ENCODE data around the gene EXOC2. TPM values are rescaled to one million over a fixed set of nuclear protein-coding genes. Genes with fewer than 3 reads are reported as not detected.

Gene EXOC2
- total RNA-seq, 1 donor from 2014 or later: 11.3 TPM

DNA sequence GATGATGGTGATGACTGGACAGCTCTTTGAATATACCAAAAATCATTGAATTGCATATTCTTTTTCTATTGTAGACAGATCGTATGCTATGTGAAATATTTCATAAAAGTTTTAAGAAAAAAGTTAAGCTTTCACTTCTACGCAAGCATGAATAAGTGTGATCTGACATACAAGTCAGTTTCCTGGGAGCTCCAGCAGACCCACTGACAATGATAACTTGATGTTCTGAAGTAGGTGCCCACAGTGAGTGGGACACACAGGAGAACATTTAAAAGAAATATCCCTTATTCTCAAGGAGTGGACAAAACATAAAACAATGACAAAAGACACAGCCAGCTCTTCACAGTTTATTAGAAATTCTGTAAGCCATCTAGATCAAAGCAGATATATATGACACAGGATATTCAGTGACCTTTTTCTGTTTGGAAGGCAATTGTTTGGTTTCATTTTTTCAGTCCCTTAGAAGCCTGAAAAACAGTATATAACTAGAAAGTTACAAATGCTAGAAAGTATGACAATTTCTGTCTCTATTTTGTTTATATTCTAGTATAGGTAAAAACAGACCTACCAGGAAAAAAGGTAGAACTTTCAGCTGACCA, 200.0 kb downstream of the EXOC2 start:
- ATAC-seq (ENCODE audit: poor library complexity) (no peak), DNase-seq (no peak)
- intact Hi-C loops (cut with DNase I): no loop called here

DNA sequence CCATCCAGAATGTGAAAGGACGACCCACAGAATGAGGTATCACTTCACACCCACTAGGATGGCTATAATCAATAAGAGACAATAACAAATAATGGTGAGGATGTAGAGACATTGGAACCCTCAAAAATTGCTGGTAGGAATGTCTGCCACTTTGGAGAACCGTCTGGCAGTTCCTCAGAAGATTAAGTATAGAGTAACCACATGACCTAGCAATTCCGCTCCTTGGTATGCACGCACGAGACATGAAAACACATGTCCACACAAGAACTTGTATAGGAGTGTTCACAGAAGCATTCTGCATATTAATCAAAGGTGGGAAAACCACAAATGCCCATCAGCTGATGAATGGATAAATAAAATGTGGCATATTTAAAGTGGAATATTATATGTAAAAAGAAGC, 200.8 kb downstream of the EXOC2 start:
- intact Hi-C loops (cut with DNase I): no loop called here
- DNase-seq (no peak), ATAC-seq (ENCODE audit: poor library complexity) (no peak)

DNA sequence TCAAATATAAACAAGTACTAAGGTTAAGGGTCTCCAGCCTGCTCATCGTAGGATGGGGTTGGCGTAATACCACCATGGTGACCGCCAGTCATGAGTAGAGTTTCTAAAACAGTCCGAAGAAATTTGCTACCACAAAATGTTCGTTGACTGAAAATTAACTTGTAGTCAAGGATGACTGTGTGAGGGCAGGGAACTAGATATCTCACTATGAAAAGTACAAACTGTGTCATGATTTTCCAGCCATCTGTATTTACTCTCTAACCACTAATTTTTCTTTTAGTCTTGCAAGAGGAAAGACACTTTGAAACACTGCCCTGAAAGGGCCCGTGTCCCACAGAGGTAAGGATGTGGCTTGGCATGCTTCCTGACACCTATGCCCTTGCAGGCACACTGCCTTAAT, 201.7 kb downstream of the EXOC2 start:
- intact Hi-C loops (cut with DNase I): no loop called here
- DNase-seq: no peak
- no peak for ATAC-seq (ENCODE audit: poor library complexity)

DNA sequence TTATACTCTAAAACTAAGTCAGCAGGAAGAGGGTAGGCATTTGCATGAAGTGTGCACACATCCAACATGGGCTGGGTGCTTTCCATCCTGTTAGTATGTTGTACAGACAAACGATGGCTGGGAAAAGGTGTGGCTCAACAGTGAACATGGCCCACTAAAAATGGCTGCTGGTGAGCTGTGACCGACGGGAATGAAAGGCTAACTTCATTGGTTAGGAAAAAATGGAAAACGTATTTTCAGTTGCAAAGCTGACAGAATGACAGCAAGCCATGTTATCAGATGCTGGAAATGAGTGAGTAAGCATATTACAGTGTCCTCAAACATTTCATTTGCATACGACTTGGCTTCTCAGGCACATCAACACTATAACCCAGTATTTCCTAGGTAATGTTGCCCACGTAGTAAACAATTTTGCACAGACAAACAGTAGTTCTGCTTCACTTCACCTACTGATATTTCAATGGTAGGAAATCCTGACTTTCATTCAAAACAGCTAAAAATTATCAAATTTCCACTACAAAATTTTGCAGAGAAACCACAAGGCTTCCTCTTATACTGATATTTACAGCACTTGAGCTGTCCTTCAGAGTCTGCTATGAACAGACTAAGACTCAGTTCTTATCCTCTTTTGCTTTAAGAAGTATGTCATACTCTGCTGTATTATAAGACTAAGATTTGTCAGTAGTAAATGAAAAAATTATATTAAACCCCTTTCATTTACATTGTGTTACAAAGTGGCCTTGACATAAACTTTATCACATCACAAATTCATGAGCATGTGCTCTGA, 202.5 kb downstream of the EXOC2 start:
- intact Hi-C loops (cut with DNase I): no loop called here
- ATAC-seq (ENCODE audit: poor library complexity) (no peak), DNase-seq (no peak)

DNA sequence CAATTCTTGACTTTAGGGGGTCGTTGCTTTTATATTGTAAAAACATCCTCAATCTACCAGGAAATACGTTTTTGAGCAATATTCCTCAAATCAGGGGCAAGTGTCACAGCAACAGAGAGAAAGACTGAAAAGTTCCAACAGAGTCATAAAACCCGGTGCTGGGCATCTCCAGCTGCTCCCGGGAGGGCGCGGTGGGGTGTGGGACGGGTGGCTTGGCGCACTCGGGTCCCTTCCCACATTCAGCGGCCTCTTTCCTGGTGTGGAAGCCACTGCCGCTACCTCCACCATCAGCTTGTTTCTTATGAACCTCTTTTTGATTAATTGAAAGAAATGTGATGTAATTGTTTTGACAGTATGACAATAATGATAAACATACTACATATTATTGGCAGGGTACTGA, 203.2 kb downstream of the EXOC2 start:
- no peak for DNase-seq
- ATAC-seq (ENCODE audit: poor library complexity): no peak
- intact Hi-C loops (cut with DNase I): no loop called here

DNA sequence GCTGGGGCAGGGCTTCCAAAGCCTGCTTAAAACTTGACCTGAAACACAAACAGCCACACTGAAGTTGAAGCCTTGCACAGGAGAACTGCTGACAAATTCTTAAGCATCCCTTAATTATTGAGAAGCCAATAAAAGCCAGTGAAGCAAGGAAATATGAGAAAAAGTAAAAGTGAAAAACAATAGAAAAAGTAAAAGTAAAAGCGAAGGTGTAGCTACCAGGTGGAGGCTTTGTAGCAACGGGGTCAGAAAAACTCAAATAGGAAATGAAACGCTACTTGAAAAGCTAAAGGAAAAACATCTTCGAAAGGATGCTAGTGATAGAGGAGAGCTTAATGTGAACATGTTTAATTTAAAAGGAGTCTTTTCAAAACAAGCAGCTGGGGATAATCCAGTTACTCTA, 203.9 kb downstream of the EXOC2 start:
- no peak for ATAC-seq (ENCODE audit: poor library complexity)
- no peak for DNase-seq
- intact Hi-C loops (cut with DNase I): no loop called here

DNA sequence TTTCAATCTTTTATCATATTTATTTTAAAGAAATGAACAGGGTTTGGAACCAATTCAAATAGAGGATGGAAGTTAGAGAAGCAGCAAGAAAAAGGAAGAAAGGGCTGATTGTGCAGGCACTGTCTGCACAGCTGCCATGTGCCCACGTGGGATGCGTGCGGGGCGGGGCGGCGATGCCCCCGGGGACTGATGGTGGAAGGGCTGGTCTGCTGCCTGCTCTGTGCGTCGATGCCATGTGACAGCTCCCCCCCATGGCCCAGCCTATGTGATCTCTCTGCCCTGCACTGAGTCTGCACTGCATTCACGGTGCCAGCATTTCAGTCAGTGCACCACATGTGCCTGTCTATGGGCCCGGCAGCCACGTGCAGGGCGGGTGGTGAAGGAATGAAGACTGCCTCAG, 205.0 kb downstream of the EXOC2 start:
- ATAC-seq (ENCODE audit: poor library complexity): no peak
- intact Hi-C loops (cut with DNase I): no loop called here
- no peak for DNase-seq

DNA sequence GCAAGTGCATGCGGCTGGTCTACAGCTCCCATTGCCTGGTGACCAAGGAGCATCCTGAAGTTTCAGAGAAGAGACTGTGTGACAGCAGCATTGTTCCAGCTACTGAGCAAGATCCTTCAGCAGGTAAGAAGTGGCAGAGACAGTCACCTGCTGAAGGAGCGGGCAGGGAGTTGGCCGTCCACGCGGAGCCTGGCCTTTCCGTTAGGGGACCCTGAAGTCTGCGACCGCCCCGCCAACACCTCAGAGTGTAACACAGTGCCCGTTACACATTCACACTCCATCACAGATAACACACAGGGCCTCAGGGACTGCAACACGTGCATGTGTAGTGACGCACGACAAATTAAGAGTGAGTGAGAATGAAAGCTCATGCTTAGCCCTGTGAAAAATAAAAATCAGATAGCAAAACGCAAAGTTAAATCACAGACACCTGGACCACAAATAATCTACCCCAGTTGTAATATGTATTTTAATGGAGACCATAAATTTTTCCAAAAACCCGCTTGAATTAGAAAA, 207.2 kb downstream of the EXOC2 start:
- intact Hi-C loops (cut with DNase I): no loop called here
- DNase-seq (no peak), ATAC-seq (ENCODE audit: poor library complexity) (no peak)

DNA sequence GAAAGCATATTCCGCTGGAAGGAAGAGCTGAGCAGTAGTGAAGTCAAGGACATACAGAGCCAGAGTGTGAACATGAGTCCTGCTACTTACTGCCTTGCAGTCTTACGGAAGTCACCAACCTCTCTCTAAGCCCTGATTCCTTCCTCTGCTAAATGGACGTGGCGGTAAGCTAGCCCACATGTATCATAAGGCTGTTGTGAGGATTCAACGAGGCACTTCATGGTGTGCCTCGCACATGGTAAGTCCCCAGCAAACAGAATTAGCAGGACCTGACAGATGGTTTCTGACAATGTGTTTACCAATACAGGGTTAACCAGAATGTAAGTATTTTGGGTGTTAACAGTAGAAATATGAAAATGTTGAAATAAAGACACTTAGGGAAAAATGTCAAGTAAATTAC, 208.2 kb downstream of the EXOC2 start:
- DNase-seq (no peak), ATAC-seq (ENCODE audit: poor library complexity) (no peak)
- intact Hi-C loops (cut with DNase I): no loop called here

DNA sequence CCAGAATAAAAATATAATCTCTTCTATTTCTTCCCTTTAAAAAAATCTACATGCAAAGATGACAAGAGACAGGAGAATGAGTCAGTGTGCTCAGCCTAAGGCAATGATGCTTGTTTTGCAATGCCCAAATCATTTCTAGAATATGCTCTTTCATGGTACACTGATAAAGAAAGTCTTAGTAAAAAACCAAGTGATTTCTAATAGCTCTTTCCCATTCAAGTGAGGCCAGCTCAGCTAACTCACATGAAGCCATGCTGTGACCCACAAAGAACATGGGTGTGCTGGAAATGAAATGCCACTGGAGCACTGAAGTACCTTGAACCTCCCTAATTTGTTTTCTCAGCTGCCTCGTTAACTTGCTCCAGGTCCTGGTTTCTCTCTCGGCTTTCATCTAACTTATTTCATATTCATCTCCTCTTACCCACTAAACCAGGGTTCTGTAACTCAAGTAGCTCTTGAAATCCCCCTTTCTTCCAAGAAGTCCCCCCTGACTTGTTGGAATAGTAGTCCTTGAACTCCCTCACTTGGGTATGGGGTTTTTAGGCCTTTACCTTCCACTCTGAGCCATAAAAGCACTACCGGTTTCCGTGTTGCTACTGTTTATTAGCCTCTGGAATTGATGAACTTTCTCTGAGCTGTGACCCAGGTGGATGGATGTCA, 208.7 kb downstream of the EXOC2 start:
- ATAC-seq (ENCODE audit: poor library complexity) (no peak), DNase-seq (no peak)
- intact Hi-C loops (cut with DNase I): no loop called here

DNA sequence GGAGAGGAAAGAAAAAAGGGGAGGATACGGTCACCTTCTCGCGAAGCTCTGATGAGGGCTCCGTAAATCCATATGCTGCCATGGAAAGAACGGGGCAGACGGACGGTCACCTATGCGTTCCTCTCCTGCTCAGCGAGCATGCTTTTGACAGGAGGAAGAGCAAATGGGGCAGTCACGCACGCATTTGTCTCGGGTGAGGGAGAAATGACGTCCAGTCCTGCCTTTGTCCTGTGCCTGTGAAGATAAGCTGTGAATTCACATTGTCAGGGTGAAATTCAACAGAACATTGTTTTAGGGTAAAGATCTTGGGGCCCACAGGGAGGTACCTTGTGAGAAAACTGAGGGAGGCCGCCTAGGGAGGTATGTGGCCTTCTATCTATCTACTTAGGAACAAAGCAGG, 217.6 kb downstream of the EXOC2 start:
- no peak for ATAC-seq (ENCODE audit: poor library complexity)
- intact Hi-C loops (cut with DNase I): no loop called here
- DNase-seq: no peak

DNA sequence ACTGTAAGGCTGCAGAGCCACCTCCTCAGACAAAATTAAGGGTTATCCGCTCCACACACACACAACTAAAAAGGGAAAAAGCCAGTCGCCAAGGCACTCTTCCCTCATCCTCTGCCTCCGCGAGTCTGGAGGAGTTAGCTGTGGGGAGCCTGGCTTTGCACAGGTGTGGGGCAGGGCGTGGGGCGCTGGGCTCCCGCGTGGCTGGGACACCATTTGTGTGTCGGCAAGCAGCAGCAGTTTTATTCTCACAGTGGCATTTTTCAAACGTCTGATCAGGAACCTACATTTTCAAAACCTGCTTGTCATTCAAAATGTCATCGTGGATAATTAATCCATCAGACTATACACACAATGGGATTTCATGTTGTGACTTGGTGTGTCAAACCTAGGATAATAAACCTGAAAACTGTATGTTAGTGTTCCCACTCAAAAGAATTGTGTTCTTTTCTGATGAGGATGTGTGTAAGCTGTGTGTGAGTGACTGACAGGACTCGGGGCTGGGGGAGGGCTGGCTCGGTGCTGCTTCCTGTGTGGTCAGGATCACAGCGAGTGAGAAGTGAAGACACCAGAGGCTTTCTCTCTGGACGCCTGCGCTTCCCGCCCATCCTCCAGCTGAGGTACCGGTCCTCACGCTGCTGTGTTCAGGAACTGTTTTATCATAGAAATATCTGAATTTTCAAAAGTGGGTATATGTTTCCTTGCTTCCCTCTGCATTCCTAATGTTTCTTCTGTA, 218.3 kb downstream of the EXOC2 start:
- intact Hi-C loops (cut with DNase I): no loop called here
- DNase-seq: no peak
- ATAC-seq (ENCODE audit: poor library complexity): peak; percentile 45

DNA sequence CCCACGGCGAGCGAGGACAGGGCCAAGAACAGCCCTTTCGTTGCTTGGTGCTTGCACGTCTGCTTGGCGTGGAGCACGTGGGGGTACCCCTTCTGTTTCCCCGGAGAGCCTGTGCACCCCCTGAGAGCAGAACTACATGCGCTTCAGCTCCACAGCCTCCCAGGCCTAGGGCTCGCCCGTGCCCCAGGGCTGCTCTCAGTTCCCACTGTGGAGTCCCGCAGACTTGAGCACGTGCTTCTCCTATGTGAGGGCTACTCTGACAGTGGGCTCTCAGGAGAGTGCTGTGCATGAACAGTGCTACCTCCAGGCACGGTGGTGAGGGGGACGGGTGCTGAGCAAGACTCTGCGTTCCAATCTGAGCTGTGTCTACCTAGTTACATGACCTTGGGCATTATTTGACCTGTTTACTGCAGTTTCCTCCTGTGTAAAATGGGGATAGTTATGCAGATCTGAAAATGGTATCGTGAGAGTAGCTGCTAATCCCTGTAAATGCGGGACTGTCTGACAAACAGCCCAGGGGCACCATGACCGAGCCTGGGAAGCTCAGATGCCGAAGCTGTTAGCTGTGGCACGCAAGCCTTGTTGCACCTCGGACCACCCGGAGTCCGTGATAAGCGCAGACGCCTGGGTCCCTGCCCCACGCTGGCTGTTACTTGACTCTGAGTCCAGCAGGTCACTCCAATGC, 219.0 kb downstream of the EXOC2 start:
- ATAC-seq (ENCODE audit: poor library complexity): no peak
- intact Hi-C loops (cut with DNase I): no loop called here
- no peak for DNase-seq

DNA sequence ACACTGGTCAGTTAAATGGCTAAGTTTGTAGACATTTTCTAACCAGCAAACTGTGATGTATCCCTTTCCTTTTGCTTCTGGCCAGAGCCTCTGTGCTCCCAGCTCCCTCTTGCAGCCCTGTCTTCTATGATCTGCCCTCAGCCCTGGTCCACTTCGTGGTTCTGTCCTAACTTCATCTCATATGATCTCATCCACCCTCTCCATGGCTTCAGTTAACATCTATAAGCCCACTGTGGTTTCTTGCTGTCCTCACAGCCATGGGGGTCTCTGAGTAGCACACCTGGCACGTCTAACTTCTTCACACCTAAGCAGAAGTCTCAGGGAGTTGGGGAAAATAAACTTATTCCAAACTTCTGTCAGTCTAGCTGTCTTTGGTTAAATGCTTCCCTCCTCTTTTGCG, 219.6 kb downstream of the EXOC2 start:
- intact Hi-C loops (cut with DNase I): no loop called here
- no peak for ATAC-seq (ENCODE audit: poor library complexity)
- DNase-seq: no peak

DNA sequence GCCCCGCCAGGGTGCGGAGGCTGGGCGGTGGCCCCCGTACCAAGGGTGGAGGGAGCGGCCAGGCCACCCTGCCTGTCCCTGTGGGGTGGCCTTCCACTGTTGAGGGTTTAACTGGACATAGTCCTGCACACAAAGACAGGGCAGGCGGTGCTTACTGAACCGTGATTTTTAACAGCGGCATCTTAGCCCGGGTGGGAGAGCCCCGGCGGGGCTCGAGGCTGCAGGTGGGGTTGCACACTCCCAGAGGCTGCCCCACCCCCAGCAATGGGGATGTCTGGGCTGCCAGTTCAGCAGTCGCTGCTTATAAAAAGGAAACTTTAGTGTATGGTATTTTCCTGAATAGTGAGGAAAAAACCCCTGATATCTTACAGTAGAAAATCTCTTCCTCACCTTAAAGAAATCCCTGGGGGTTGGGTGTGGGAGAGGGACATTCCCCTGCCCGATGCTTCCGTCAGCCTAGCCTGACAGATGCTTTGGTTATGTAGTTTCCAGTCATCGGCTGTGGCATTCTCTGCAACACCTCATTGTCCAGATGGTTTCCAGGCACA, 222.0 kb downstream of the EXOC2 start:
- DNase-seq: no peak
- intact Hi-C loops (cut with DNase I): no loop called here
- ATAC-seq (ENCODE audit: poor library complexity): no peak

DNA sequence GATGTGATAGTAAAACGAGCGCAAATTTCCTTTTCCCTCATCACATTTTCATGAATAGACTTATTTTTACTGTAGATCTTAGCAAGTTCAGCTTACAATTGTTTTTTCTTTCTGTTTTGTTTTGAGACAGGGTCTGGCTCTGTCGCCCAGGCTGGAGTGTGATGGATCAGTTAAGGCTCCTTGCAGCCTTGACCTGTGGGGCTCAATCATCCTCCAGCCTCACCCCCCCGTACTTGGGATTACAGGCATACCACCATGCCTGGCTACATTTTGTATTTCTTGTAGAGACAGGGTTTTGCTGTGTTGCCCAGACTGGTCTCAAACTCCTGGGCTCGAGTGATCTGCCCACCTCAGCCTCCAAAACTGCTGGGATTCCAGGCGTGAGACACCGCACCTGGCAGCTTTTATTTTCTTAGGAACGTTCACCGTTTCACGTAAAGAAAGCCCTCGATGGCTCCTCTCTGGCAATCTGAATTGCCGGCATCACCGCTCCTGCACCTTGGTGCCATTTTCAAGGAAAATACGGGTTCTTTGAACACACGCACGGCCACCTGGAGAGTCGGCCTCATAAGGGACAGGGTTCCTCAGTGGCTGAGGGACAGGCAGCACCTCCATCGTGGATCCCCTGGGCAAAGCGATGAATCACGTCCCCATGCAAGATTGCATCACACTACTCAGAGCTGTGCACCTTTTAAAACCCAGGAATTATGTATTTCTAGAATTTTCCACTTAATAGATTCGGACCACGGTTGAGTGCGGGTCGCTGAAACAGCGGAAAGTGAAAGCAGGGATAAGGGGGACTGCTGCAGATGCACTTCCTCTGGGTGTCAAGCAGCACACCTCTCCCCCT, 222.7 kb downstream of the EXOC2 start:
- no peak for ATAC-seq (ENCODE audit: poor library complexity)
- intact Hi-C loops (cut with DNase I): no loop called here
- DNase-seq: no peak

DNA sequence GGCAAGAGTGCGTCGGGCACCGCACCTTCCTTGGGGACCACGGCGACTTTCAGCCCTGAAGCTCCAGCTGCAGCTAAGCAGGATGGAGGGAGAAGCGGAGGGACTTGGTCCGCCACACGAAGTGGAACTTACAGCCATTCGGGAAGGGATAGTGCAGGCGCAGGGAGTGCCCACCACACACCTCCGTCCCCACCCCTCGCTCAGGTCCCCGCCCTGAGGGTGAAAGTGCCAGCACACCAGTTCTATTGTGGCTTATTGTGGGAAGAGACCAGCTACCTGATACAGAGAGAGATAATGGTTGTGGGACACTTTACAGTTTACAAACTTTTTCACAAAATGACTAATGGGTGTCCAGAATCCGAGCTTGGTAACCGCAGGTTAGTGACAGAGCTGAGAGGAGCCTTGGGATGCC, 225.3 kb downstream of the EXOC2 start:
- ATAC-seq (ENCODE audit: poor library complexity) (no peak), DNase-seq (no peak)
- intact Hi-C loops (cut with DNase I): no loop called here

DNA sequence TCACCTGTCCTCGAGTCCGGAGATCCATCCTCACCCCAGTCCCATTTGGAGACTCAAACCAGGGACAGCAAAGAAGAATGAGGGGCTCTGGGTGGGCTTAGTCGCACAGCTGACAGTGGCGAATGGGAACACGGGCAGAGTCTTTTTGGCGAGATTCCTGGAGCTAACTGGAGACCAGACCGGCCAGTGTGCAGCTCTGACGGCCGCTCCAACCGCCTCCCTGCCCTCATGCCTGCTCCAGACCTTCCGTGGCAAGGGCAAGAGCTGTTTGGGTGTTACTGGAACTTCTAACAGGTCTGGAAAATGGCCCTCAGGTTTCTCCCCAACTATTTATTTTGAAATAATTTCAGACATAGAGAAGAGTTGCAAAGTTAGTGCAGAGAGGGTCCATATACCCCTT, 225.8 kb downstream of the EXOC2 start:
- intact Hi-C loops (cut with DNase I): no loop called here
- no peak for DNase-seq

More for the DNA sequence above, 225.8 kb downstream of the EXOC2 start:
- ATAC-seq (ENCODE audit: poor library complexity): no peak

Data from Right ventricle myocardium superior (tissue), 1 donor.